Colonic mucosa (tissue), 4 donors: ENCODE data around the gene ATG9B. TPM values are rescaled to one million over a fixed set of nuclear protein-coding genes. Genes with fewer than 3 reads are reported as not detected.

ENCODE experiments used
- DNase-seq: peaks from one replicate; pipeline ENCODE4 v3.0.0-alpha.2; 2020
- H3K27ac ChIP-seq: fragments of 200-600 bp; one replicate; pipeline ENCODE4 v1.8.0; 2021
- H3K27me3 ChIP-seq: fragments of 200-600 bp; one replicate; pipeline ENCODE4 v1.8.0; 2021
- H3K36me3 ChIP-seq: fragments of 200-600 bp; one replicate; pipeline ENCODE4 v1.8.0; 2021
- H3K4me1 ChIP-seq: fragments of 200-600 bp; one replicate; pipeline ENCODE4 v1.8.0; 2021; ENCODE audit warnings: mild to moderate bottlenecking
- H3K4me3 ChIP-seq: fragments of 200-600 bp; one replicate; pipeline ENCODE4 v1.8.0; 2021
- H3K9ac ChIP-seq, 2 donors: one replicate each; pipeline ENCODE4 v1.7.0; 2013; ENCODE audit warnings: control low read depth in 2 of 2, low read depth in 2 of 2, low read length in 2 of 2
- H3K9me3 ChIP-seq: fragments of 200-600 bp; one replicate; pipeline ENCODE4 v1.8.0; 2021
- intact Hi-C: fragments of 100-400 bp; cut with DNase I; formaldehyde crosslinking; loops from one replicate; pipeline ENCODE4 v1.14.1; 2022
- total RNA-seq, 2 donors: library from RNA; stranded (reverse); fragmentation: NEBNext Ultra II Directional in 1 of 2; extraction: Animal tissue kit (Norgen Biotek cat#: 25700) in 1 of 2; gene quantifications; one replicate each; pipeline ENCODE4 v1.2.1, GENCODE V29; 2021
- TF ChIP-seq, protein P1 (sequence below): fragments of 200-600 bp; IDR thresholded peaks from one replicate; pipeline ENCODE4 v1.8.0; 2022; ENCODE audit warnings: antibody characterized with exemption, mild to moderate bottlenecking
- donor health status: healthy.
- donor health status: DM: no; HTN: no; CAD: no.
- donor health status: DM: no; HTN: no; CAD: no.

Gene ATG9B, protein sequence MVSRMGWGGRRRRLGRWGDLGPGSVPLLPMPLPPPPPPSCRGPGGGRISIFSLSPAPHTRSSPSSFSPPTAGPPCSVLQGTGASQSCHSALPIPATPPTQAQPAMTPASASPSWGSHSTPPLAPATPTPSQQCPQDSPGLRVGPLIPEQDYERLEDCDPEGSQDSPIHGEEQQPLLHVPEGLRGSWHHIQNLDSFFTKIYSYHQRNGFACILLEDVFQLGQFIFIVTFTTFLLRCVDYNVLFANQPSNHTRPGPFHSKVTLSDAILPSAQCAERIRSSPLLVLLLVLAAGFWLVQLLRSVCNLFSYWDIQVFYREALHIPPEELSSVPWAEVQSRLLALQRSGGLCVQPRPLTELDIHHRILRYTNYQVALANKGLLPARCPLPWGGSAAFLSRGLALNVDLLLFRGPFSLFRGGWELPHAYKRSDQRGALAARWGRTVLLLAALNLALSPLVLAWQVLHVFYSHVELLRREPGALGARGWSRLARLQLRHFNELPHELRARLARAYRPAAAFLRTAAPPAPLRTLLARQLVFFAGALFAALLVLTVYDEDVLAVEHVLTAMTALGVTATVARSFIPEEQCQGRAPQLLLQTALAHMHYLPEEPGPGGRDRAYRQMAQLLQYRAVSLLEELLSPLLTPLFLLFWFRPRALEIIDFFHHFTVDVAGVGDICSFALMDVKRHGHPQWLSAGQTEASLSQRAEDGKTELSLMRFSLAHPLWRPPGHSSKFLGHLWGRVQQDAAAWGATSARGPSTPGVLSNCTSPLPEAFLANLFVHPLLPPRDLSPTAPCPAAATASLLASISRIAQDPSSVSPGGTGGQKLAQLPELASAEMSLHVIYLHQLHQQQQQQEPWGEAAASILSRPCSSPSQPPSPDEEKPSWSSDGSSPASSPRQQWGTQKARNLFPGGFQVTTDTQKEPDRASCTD
- total RNA-seq = 1 to 10 TPM in 1 of 2 donors, under 1 TPM in 1; 0.66 to 1.2 TPM

DNA sequence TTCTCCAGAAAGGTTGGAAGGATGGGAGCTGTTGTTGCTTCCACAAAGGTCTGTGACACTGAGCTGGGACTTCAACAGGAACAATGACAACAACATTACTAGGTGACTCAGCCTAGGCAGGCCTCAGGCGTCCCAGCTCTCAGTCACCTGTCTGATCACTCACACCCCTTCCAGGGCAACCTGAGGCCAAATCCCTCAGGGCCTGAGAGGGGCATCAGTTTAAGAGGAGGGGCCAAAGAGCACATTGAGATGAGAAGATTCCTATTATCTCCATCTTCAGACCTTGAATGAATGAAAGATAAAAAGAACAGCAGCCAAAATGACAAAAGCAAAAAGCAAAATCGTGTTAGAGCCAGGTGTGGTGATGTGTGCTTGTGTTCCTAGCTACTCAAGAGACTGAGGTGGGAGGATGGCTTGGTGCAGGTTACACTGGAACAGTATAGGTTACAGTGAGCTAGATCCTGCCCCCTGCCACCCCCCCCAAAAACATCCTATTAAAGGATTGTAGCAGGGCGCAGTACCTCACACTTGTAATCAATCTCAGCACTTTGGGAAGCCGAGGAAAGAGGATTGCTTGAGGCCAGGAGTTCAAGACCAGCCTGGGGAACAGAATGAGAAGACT is at the start of gene ATG9B:
ATG9B (minus strand) TSS at position 60 of the 622 bp plus-strand sequence. CDS start 71 bp downstream, outside the sequence.
- Histone ChIP-seq H3K9ac (no peak within 1 kb of the TSS), H3K9me3 (no peaks in the 10 kb centered on the region), H3K4me1 (no peaks in the 10 kb centered on the region), H3K36me3 (no peaks in the 10 kb centered on the region), H3K4me3 (no peak within 1 kb of the TSS), H3K27me3 (peaks cover 6% of the 10 kb centered on the region), H3K27ac (no peak within 1 kb of the TSS)
- intact Hi-C loops = no loop called here
- no peak for DNase-seq
- TF ChIP-seq, protein P1, sequence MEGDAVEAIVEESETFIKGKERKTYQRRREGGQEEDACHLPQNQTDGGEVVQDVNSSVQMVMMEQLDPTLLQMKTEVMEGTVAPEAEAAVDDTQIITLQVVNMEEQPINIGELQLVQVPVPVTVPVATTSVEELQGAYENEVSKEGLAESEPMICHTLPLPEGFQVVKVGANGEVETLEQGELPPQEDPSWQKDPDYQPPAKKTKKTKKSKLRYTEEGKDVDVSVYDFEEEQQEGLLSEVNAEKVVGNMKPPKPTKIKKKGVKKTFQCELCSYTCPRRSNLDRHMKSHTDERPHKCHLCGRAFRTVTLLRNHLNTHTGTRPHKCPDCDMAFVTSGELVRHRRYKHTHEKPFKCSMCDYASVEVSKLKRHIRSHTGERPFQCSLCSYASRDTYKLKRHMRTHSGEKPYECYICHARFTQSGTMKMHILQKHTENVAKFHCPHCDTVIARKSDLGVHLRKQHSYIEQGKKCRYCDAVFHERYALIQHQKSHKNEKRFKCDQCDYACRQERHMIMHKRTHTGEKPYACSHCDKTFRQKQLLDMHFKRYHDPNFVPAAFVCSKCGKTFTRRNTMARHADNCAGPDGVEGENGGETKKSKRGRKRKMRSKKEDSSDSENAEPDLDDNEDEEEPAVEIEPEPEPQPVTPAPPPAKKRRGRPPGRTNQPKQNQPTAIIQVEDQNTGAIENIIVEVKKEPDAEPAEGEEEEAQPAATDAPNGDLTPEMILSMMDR = no peak

DNA sequence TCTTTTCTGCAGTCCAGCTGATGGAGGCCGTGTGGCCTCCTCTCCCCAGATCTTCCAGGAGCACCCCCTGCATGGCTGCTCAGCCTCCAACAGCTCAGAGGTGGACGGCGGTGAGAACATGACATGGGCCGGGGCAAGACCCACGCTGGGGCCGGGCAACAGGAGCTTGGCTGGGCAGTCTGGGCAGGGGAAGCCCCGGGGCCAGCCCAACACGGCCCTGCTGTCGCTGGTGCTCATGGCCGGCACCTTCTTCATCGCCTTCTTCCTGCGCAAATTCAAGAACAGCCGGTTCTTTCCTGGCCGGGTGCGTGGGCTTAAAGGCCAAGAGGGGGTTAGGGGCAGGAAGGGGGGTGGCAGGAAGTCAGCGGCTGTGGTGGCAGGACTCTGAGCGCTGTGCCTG is 49.7 kb upstream of the ATG9B start:
- Histone ChIP-seq H3K4me3 (no peak overlapping the region), H3K9ac (no peak overlapping the region), H3K36me3 (peaks cover 26% of the 10 kb centered on the region), H3K27me3 (no peaks in the 10 kb centered on the region), H3K4me1 (no peaks in the 10 kb centered on the region), H3K27ac (no peak overlapping the region), H3K9me3 (no peaks in the 10 kb centered on the region)
- TF ChIP-seq, protein P1 = no peak
- DNase-seq = no peak
- intact Hi-C loops = no loop called here

DNA sequence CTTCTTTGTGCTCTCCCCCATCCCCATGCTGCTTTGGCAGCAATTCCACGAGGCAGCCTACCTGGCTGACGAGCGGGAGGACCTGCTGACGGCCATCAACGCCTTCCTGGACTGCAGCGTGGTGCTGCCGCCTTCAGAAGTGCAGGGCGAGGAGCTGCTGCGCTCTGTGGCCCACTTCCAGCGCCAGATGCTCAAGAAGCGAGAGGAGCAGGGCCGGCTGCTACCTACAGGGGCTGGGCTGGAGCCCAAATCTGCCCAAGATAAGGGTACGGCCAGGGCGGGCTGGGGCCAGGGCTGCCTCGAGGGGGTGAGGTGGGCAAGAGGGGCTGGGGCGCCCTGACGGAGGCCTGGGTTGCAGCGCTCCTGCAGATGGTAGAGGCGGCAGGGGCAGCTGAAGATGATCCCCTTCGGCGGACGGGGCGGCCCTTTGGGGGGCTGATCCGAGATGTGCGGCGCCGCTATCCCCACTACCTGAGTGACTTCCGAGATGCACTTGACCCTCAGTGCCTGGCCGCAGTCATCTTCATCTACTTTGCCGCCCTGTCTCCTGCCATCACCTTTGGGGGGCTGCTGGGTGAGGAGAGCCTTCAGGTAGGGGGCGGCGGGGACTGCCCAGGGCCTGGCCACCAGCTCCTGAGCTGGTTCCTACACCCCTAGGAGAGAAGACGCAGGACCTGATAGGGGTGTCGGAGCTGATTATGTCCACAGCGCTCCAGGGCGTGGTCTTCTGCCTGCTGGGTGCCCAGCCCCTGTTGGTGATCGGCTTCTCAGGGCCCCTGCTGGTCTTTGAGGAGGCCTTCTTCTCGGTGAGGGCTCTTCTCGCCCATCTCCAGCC is 47.0 kb upstream of the ATG9B start:
- DNase-seq = no peak
- Histone ChIP-seq H3K27ac (no peak overlapping the region), H3K4me1 (no peaks in the 10 kb centered on the region), H3K36me3 (peaks cover 26% of the 10 kb centered on the region), H3K27me3 (no peaks in the 10 kb centered on the region), H3K4me3 (no peak overlapping the region), H3K9me3 (no peaks in the 10 kb centered on the region), H3K9ac (no peak overlapping the region)
- TF ChIP-seq, protein P1 = no peak
- intact Hi-C loops = no loop called here

DNA sequence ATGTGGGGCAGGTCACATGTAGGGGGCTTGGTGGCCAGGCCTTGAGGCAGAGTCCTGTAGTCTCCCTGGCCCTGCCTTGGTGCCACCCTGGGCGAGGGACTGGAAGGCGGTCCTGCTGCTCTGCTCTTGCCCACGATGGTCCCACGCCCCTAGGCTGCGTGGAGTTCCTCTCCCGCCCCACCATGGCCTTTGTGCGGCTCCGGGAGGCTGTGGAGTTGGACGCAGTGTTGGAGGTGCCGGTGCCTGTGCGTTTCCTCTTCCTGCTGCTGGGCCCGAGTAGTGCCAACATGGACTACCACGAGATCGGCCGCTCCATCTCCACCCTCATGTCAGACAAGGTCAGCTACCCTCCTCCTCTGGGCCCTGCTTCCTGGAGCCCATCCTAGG is 46.3 kb upstream of the ATG9B start:
- H3K4me3 ChIP-seq = no peak overlapping the region
- peaks cover 26% of the 10 kb centered on the region for H3K36me3 ChIP-seq
- no peaks in the 10 kb centered on the region for H3K9me3 ChIP-seq
- TF ChIP-seq, protein P1 = no peak
- no peaks in the 10 kb centered on the region for H3K27me3 ChIP-seq
- no peak for DNase-seq
- no peak overlapping the region for H3K27ac ChIP-seq
- H3K4me1 ChIP-seq = no peaks in the 10 kb centered on the region
- H3K9ac ChIP-seq = no peak overlapping the region
- intact Hi-C loops = no loop called here
